H9 (cell line): ENCODE results near the gene MAP4K3. TPM values are rescaled to one million over a fixed set of nuclear protein-coding genes. Genes with fewer than 3 reads are reported as not detected.

Experiments
- DNase-seq: peaks from one replicate; pipeline ENCODE4 v3.0.0-alpha.2; 2017
- H2AFZ ChIP-seq: one replicate; pipeline ENCODE4 v1.6.1; 2013; ENCODE audit warnings: mild to moderate bottlenecking, low read length, control low read depth, moderate library complexity
- H2AK5ac ChIP-seq: 2 replicates; pipeline ENCODE4 v1.6.1; 2013; ENCODE audit warnings: low read length, control low read depth, mixed read lengths; ENCODE audit not compliant: insufficient read length
- H2BK120ac ChIP-seq: one replicate; pipeline ENCODE4 v1.6.1; 2013; ENCODE audit warnings: low read depth, mild to moderate bottlenecking, low read length, control low read depth, inconsistent platforms; ENCODE audit not compliant: poor library complexity, severe bottlenecking
- H2BK12ac ChIP-seq: 2 replicates; pipeline ENCODE4 v1.6.1; 2013; ENCODE audit warnings: low read length, control low read depth, mixed read lengths, low read depth; ENCODE audit not compliant: insufficient read length
- H2BK15ac ChIP-seq: 2 replicates; pipeline ENCODE4 v1.6.1; 2013; ENCODE audit warnings: low read depth, low read length, control low read depth
- H2BK20ac ChIP-seq: one replicate; pipeline ENCODE4 v1.6.1; 2013; ENCODE audit warnings: low read depth, mild to moderate bottlenecking, low read length, control low read depth, inconsistent platforms; ENCODE audit not compliant: poor library complexity, severe bottlenecking
- H2BK5ac ChIP-seq: 2 replicates; pipeline ENCODE4 v1.6.1; 2013; ENCODE audit warnings: low read length, control low read depth, mixed read lengths; ENCODE audit not compliant: insufficient read length
- H3K14ac ChIP-seq: 2 replicates; pipeline ENCODE4 v1.6.1; 2013; ENCODE audit warnings: low read length, control low read depth; ENCODE audit not compliant: insufficient read depth
- H3K18ac ChIP-seq: 2 replicates; pipeline ENCODE4 v1.6.1; 2013; ENCODE audit warnings: low read depth, mild to moderate bottlenecking, mixed read lengths, low read length, control low read depth; ENCODE audit not compliant: insufficient read length
- H3K23ac ChIP-seq: 2 replicates; pipeline ENCODE4 v1.6.1; 2013; ENCODE audit warnings: low read length, control low read depth, mixed read lengths, low read depth; ENCODE audit not compliant: insufficient read length
- H3K23me2 ChIP-seq: 2 replicates; pipeline ENCODE4 v1.6.1; 2013; ENCODE audit warnings: low read depth, mild to moderate bottlenecking, mixed read lengths, low read length, control low read depth; ENCODE audit not compliant: insufficient read length, poor library complexity, severe bottlenecking
- H3K27ac ChIP-seq: 2 replicates; pipeline ENCODE4 v1.5.1; 2013; ENCODE audit warnings: low read length, control low read depth, mixed read lengths, low read depth; ENCODE audit not compliant: insufficient read length
- H3K27me3 ChIP-seq: 2 replicates; pipeline ENCODE4 v1.6.1; 2013; ENCODE audit warnings: low read length, control low read depth, inconsistent platforms; ENCODE audit not compliant: insufficient read depth
- H3K4ac ChIP-seq: 2 replicates; pipeline ENCODE4 v1.6.1; 2013; ENCODE audit warnings: low read depth, mild to moderate bottlenecking, control low read depth, inconsistent platforms, low read length, moderate library complexity
- H3K4me1 ChIP-seq: 2 replicates; pipeline ENCODE4 v1.6.1; 2013; ENCODE audit warnings: low read length, control low read depth, inconsistent platforms; ENCODE audit not compliant: insufficient read depth
- H3K4me2 ChIP-seq: 2 replicates; pipeline ENCODE4 v1.6.1; 2013; ENCODE audit warnings: low read length, control low read depth, mixed read lengths; ENCODE audit not compliant: insufficient read length, insufficient read depth
- H3K56ac ChIP-seq: 2 replicates; pipeline ENCODE4 v1.6.1; 2013; ENCODE audit warnings: low read depth, mild to moderate bottlenecking, mixed read lengths, low read length, control low read depth; ENCODE audit not compliant: insufficient read length
- H3K79me1 ChIP-seq: 2 replicates; pipeline ENCODE4 v1.6.1; 2013; ENCODE audit warnings: low read depth, mild to moderate bottlenecking, moderate library complexity, low read length, control low read depth, inconsistent platforms; ENCODE audit not compliant: insufficient read depth, poor library complexity, severe bottlenecking
- H3K79me2 ChIP-seq: 2 replicates; pipeline ENCODE4 v1.6.1; 2013; ENCODE audit warnings: low read length, control low read depth, inconsistent platforms; ENCODE audit not compliant: insufficient read depth
- H3K9ac ChIP-seq: 2 replicates; pipeline ENCODE4 v1.6.1; 2013; ENCODE audit warnings: low read length, control low read depth, mixed read lengths; ENCODE audit not compliant: insufficient read length; ENCODE audit errors: extremely low read depth
- H3K9me3 ChIP-seq: one replicate; pipeline ENCODE4 v1.6.1; 2013; ENCODE audit warnings: low read depth, low read length, inconsistent platforms; ENCODE audit not compliant: control insufficient read depth
- H3T11ph ChIP-seq: one replicate; pipeline ENCODE4 v1.6.1; 2013; ENCODE audit warnings: mild to moderate bottlenecking, low read length, control low read depth, inconsistent platforms
- H4K20me1 ChIP-seq: one replicate; pipeline ENCODE4 v1.6.1; 2013; ENCODE audit not compliant: control insufficient read depth, insufficient read length, insufficient read depth
- H4K5ac ChIP-seq: 2 replicates; pipeline ENCODE4 v1.6.1; 2013; ENCODE audit warnings: low read depth, mild to moderate bottlenecking, mixed read lengths, low read length, control low read depth; ENCODE audit not compliant: insufficient read length
- H4K8ac ChIP-seq: replicated peaks from 2 replicates; pipeline ENCODE4 v1.6.1; 2013; ENCODE audit warnings: low read length, control low read depth, mixed read lengths, low read depth; ENCODE audit not compliant: insufficient read length
- H4K91ac ChIP-seq: 2 replicates; pipeline ENCODE4 v1.6.1; 2013; ENCODE audit warnings: low read depth, mild to moderate bottlenecking, moderate library complexity, mixed read lengths, low read length, control low read depth; ENCODE audit not compliant: insufficient read length
- H3K27ac Mint-ChIP-seq, 3 experiments: 2 replicates in 2 of 3; 3 replicates in 1 of 3; pipeline ENCODE4 v1.8.0; 2020 to 2021; ENCODE audit warnings: mixed read lengths in 3 of 3, mild to moderate bottlenecking in 1 of 3, moderate library complexity in 1 of 3
- H3K27me3 Mint-ChIP-seq: 2 replicates; pipeline ENCODE4 v1.8.0; 2021; ENCODE audit warnings: low read depth, mild to moderate bottlenecking, moderate library complexity, mixed read lengths
- H3K36me3 Mint-ChIP-seq, 3 experiments: 2 replicates in 2 of 3; 3 replicates in 1 of 3; pipeline ENCODE4 v1.8.0; 2020 to 2021; ENCODE audit warnings: low read depth in 3 of 3, mixed read lengths in 3 of 3; ENCODE audit not compliant: insufficient read depth in 1 of 3
- H3K4me1 Mint-ChIP-seq, 2 experiments: 2 replicates each; pipeline ENCODE4 v1.8.0; 2020; ENCODE audit warnings: mixed read lengths in 2 of 2
- H3K4me3 Mint-ChIP-seq, 2 experiments: 2 replicates in 1 of 2; 3 replicates in 1 of 2; pipeline ENCODE4 v1.8.0; 2020 to 2021; ENCODE audit warnings: mild to moderate bottlenecking in 2 of 2, mixed read lengths in 2 of 2, moderate library complexity in 1 of 2
- H3K9me3 Mint-ChIP-seq, 2 experiments: 2 replicates in 1 of 2; 3 replicates in 1 of 2; pipeline ENCODE4 v1.8.0; 2020; ENCODE audit warnings: mild to moderate bottlenecking in 2 of 2, mixed read lengths in 2 of 2, moderate library complexity in 1 of 2
- WGBS: extraction: QIAGEN DNeasy Blood & Tissue Kit; methylation state at CpG from one replicate; pipeline ENCODE4 v1.1.7; 2013; ENCODE audit warnings: missing lambda C conversion rate, low lambda C conversion rate, mixed read lengths; ENCODE audit not compliant: insufficient read length; ENCODE audit errors: extremely low coverage; 5-methylcytosine and 5-hydroxymethylcytosine counted together
- total RNA-seq: library from RNA; stranded (reverse); gene quantifications from 2 replicates; pipeline ENCODE4 v1.2.1, GENCODE V29; 2021
- TF ChIP-seq, protein P1 (sequence below): fragments of 200-600 bp; sonication (generic); conservative IDR thresholded peaks from 3 replicates; pipeline ENCODE4 v1.8.0; 2021; ENCODE audit warnings: antibody characterized with exemption, mild to moderate bottlenecking

Gene MAP4K3
- total RNA-seq, 1 experiment from 2014 or later = 37.9 TPM

DNA sequence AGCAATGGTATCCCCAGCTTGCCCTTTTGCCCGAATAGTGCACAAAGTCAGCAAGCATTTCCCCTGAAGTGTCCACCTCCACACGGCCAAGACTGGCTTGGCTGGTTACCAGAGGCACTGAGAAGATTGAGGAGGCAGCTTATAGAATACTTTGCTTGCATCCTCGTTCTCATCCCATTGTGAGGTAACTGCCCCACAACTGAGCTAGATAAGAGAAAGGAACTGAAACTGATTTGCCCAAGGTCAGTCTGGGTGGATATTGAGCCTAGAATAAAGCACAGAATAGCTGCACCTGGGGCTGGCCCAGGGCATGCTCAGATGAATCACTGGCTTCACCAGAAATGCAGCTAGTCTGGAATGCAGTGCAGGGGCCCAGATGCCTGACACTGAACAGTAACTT lies 32.7 kb upstream of the MAP4K3 start:
- no peaks in the 10 kb centered on the region for H3K9me3 Mint-ChIP-seq
- H3K9ac ChIP-seq = no peak overlapping the region

More for the DNA sequence above, 32.7 kb upstream of the MAP4K3 start:
- Histone ChIP-seq H3K4ac (no peak overlapping the region), H3K27ac (no peak overlapping the region), H3K27me3 (no peaks in the 10 kb centered on the region), H3K23me2 (no peaks in the 10 kb centered on the region), H4K20me1 (no peaks in the 10 kb centered on the region), H2BK15ac (no peak overlapping the region), H4K5ac (no peak overlapping the region), H3K18ac (no peak overlapping the region), H3K9me3 (no peaks in the 10 kb centered on the region), H3K79me1 (no peaks in the 10 kb centered on the region), H2AK5ac (no peak overlapping the region), H3T11ph (no peak overlapping the region), H3K79me2 (no peaks in the 10 kb centered on the region), H2BK5ac (no peak overlapping the region), H3K23ac (no peak overlapping the region), H2BK12ac (no peak overlapping the region), H2BK20ac (no peak overlapping the region), H3K56ac (no peak overlapping the region), H4K8ac (no peak overlapping the region), H3K14ac (no peak overlapping the region), H2AFZ (no peak overlapping the region), H4K91ac (no peak overlapping the region), H3K4me2 (no peak overlapping the region), H3K4me1 (no peaks in the 10 kb centered on the region; the same call in 1 of the 2 replicates), H2BK120ac (no peak overlapping the region)
- H3K27ac Mint-ChIP-seq = peak overlapping the region; percentile 76 to 78 (median 76); a peak in 6 of 7 replicates
- TF ChIP-seq, protein P1, sequence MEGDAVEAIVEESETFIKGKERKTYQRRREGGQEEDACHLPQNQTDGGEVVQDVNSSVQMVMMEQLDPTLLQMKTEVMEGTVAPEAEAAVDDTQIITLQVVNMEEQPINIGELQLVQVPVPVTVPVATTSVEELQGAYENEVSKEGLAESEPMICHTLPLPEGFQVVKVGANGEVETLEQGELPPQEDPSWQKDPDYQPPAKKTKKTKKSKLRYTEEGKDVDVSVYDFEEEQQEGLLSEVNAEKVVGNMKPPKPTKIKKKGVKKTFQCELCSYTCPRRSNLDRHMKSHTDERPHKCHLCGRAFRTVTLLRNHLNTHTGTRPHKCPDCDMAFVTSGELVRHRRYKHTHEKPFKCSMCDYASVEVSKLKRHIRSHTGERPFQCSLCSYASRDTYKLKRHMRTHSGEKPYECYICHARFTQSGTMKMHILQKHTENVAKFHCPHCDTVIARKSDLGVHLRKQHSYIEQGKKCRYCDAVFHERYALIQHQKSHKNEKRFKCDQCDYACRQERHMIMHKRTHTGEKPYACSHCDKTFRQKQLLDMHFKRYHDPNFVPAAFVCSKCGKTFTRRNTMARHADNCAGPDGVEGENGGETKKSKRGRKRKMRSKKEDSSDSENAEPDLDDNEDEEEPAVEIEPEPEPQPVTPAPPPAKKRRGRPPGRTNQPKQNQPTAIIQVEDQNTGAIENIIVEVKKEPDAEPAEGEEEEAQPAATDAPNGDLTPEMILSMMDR = no peak
- H3K36me3 Mint-ChIP-seq = peaks cover 0 to 1% (median 0%) of the 10 kb centered on the region in 3 experiments; a peak in 3 of 7 replicates
- peaks cover 22 to 28% of the 10 kb centered on the region in 2 experiments for H3K4me1 Mint-ChIP-seq
- no peaks in the 10 kb centered on the region for H3K27me3 Mint-ChIP-seq
- no peak overlapping the region for H3K4me3 Mint-ChIP-seq
- WGBS = no CpG with 5 or more reads among the region's 3 CpGs
- DNase-seq = peak; percentile 50
